BE2C (cell line): ENCODE results near the gene NAMPT.

Experiments
- DNase-seq: peaks from one replicate; pipeline ENCODE4 v3.0.0-alpha.2; 2020
- H3K27me3 ChIP-seq: fragments of 250-450 bp; sonication (Bioruptor Pico); 2 replicates; pipeline ENCODE4 v1.5.1; 2020; ENCODE audit warnings: mild to moderate bottlenecking
- H3K36me3 ChIP-seq: fragments of 250-450 bp; sonication (Bioruptor Pico); 2 replicates; pipeline ENCODE4 v1.5.1; 2020; ENCODE audit warnings: mild to moderate bottlenecking
- H3K4me1 ChIP-seq: fragments of 250-450 bp; sonication (Bioruptor Pico); 2 replicates; pipeline ENCODE4 v1.5.1; 2020
- H3K4me3 ChIP-seq: 2 replicates; pipeline ENCODE4 v1.5.1; 2011; ENCODE audit warnings: low read depth, low read length
- H3K9me3 ChIP-seq: fragments of 250-450 bp; sonication (Bioruptor Pico); 2 replicates; pipeline ENCODE4 v1.5.1; 2020
- TF ChIP-seq, protein P1 (sequence below): IDR thresholded peaks from 2 replicates; pipeline ENCODE4 v1.5.1; 2012; ENCODE audit warnings: mild to moderate bottlenecking, low read depth, low read length

The NAMPT gene

DNA sequence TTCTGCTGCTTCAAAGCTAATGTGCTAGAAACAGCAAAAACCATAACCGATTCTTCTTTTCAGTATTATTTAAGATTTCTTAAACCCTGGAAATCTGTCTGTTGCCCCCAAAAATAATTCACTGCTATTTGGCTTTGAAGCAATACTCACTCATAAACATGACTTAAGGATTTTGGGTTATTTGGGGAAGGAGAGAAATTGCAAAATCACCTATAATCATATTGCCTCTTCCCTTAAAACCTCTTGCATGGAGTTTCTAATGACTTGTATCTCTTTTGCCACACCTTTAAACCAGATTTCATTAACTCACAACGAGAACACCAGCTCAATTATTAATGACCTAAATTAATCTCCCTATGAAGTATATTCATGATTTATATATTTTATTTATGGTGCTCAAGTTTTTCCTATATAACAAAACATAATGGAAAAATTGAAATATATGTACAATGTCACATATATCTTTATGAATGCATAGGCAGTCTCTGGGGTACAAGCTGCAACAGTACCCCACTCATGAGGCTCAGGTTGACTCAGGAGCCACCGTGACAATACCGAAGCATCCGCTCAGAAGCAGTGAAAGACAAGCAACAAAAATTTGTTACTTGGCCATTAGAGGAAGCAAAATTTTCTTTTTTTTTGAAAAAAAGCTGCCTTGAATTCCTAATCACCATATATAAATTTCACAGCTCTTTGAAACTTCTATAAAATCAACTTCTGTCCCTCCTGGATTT lies 3.0 kb downstream of the NAMPT start:
- Histone ChIP-seq H3K27me3 (no peaks in the 10 kb centered on the region), H3K4me3 (no peak overlapping the region), H3K4me1 (no peaks in the 10 kb centered on the region; the same call in 1 of the 2 replicates), H3K36me3 (no peaks in the 10 kb centered on the region), H3K9me3 (no peaks in the 10 kb centered on the region)
- no peak for DNase-seq
- TF ChIP-seq, protein P1, sequence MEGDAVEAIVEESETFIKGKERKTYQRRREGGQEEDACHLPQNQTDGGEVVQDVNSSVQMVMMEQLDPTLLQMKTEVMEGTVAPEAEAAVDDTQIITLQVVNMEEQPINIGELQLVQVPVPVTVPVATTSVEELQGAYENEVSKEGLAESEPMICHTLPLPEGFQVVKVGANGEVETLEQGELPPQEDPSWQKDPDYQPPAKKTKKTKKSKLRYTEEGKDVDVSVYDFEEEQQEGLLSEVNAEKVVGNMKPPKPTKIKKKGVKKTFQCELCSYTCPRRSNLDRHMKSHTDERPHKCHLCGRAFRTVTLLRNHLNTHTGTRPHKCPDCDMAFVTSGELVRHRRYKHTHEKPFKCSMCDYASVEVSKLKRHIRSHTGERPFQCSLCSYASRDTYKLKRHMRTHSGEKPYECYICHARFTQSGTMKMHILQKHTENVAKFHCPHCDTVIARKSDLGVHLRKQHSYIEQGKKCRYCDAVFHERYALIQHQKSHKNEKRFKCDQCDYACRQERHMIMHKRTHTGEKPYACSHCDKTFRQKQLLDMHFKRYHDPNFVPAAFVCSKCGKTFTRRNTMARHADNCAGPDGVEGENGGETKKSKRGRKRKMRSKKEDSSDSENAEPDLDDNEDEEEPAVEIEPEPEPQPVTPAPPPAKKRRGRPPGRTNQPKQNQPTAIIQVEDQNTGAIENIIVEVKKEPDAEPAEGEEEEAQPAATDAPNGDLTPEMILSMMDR: no peak

DNA sequence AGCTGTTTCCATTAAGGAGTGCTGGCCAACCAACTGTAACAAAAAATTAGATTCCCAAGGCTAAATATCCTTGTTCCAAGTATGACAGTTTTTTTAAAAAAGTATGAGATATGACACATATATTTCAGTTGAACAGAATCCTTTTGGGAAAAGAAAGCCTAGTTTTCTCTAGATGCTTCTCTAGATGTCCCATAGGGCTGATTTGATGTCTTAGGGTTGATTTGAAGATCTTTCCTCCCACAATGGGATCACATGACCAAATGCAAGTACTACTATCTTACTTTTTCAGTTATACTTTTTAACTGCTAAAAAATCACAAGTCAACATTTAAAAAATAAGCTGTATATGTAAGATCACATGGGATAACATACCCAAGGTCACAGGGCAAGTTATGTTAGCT lies 3.7 kb downstream of the NAMPT start:
- Histone ChIP-seq H3K9me3 (no peaks in the 10 kb centered on the region), H3K4me1 (no peaks in the 10 kb centered on the region; the same call in 1 of the 2 replicates), H3K36me3 (peaks cover under 1% of the 10 kb centered on the region; the same call in 1 of the 2 replicates), H3K27me3 (no peaks in the 10 kb centered on the region), H3K4me3 (no peak overlapping the region)
- no peak for DNase-seq
- TF ChIP-seq, protein P1: no peak

DNA sequence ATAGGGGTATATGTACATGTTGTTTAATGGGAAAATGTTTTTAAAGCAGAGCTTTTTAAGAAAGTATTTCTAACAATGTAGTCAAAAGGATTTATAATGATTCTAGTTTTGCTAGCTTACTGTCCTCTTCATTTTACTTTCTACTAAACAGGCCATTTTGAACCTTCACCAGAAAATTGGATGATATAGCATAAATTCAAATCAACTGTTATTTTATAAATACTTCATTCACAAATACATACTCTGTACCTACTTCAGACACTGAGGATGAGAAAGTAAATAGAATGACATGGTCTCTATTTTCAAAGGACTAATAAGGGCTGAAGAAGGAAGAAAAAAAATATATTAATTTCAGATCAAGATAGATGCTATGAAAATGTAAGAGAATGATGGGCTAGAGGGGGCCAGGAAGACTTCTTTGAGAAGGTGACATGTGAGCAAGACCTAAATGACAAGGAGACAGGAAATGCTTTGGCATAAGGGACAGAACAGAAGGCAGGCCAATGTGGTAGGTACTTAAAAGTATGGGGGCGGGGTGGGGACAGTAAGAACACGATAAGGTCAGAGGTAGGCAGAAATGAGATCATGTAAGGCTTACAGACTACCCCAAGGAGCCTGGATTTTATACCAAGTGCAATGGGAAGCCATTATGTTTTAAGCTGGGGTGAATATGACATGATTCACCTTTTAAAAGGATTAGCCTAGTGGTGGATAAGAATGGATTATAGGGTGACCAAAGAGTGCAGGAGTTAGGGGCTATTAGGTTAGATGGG lies 5.2 kb downstream of the NAMPT start:
- H3K4me3 ChIP-seq: no peak overlapping the region

DNA sequence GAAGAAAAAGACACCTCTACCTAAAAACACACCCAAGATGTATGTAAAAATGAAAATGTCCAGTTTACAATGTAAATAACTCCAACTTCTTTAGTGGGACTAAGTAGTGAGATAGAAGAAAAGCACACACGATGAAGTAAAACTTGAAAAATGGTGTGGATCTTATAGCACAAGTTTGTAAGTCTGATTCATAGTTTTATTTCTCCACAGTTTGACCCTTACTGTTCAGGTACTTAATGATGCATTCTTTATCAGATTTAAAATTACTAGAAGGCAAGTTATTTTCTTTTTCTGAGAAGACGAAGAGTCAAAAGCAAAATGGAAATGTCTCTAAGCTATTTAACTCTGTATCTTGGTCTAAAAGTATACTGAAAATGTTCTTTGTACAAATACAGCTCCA lies 6.1 kb downstream of the NAMPT start:
- TF ChIP-seq, protein P1: no peak
- no peaks in the 10 kb centered on the region for H3K4me1 ChIP-seq
- H3K9me3 ChIP-seq: no peaks in the 10 kb centered on the region
- H3K27me3 ChIP-seq: no peaks in the 10 kb centered on the region
- DNase-seq: no peak
- H3K36me3 ChIP-seq: peaks cover 15% of the 10 kb centered on the region
- H3K4me3 ChIP-seq: no peak overlapping the region

More for the DNA sequence above, 5.2 kb downstream of the NAMPT start:
- H3K9me3 ChIP-seq: no peaks in the 10 kb centered on the region
- peaks cover 13% of the 10 kb centered on the region for H3K36me3 ChIP-seq
- no peaks in the 10 kb centered on the region for H3K27me3 ChIP-seq
- H3K4me1 ChIP-seq: no peaks in the 10 kb centered on the region
- TF ChIP-seq, protein P1: no peak
- DNase-seq: no peak

DNA sequence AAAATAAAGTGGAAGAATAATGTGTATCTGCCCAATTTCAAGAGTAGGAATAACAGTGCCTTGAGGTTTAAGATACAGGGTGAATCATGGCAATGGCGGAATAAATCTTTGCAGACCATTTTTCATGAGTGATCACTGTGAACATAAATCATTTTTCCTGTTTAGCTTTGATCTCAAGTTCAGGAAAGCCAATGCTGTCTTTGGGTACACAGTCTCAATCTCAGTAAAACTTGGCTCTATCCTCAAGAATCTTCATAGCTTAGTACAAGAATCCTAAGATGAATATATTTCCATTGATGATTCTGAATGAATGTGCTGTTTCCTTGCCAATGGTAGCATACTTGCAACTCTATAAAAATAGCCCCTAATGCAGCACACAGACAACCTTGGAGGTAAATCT lies 6.8 kb downstream of the NAMPT start:
- Histone ChIP-seq H3K4me3 (no peak overlapping the region), H3K36me3 (peaks cover 15% of the 10 kb centered on the region), H3K4me1 (no peaks in the 10 kb centered on the region), H3K27me3 (no peaks in the 10 kb centered on the region), H3K9me3 (no peaks in the 10 kb centered on the region)
- TF ChIP-seq, protein P1: no peak
- DNase-seq: no peak

DNA sequence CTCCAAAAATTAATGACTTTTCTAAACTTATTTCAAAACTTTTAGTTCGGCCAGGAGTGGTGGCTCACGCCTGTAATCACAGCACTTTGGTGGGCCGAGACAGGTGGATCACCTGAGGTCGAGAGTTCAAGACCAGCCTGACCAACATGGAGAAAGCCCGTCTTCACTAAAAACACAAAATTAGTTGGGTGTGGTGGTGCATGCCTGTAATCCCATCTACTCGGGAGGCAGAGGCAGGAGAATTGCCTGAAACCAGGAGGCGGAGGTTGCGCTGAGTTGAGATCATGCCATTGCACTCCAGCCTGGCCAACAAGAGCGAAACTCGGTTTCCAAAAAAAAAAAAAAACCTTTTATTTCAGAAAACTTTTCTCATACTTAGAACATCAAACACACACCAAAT lies 8.3 kb downstream of the NAMPT start:
- Histone ChIP-seq H3K9me3 (no peaks in the 10 kb centered on the region), H3K4me1 (no peaks in the 10 kb centered on the region), H3K36me3 (peaks cover 23% of the 10 kb centered on the region), H3K4me3 (no peak overlapping the region), H3K27me3 (no peaks in the 10 kb centered on the region)
- TF ChIP-seq, protein P1: no peak
- no peak for DNase-seq
